Measurements from ENCODE around the gene DNAH2. TPM values are rescaled to one million over a fixed set of nuclear protein-coding genes. Genes with fewer than 3 reads are reported as not detected.

The DNAH2 gene
- polyA plus RNA-seq, 2 of the 4 experiments (the other 2 are of a cell fraction), result 0.01 to 0.08 TPM

- peak overlapping the region; percentile 61 for H3K4me2 ChIP-seq
- CTCF ChIA-PET, result interaction anchor here (0.8 to 25.1 kb wide), 22 partner anchors 9 to 207 kb away, joined by 3 to 677 read pairs (median 4); partner anchors contain the start of genes CHD3, KDM6B and WRAP53
- DNase-seq (ENCODE audit: low read depth in 1 of 2, low spot score in 1 of 2), result peak; percentile 78 to 93
Observed at GRCh38 chr17:7851438-7852261, 134.1 kb downstream of the DNAH2 start.

More at GRCh38 chr17:7851438-7852261, 134.1 kb downstream of the DNAH2 start:
- Histone ChIP-seq H3K4me3 (no peak overlapping the region), H3K4me1 (peaks cover 23% of the 10 kb centered on the region; the same call in 2 of the 3 replicates), H3K27ac (no peak overlapping the region), H3K9me3 (no peaks in the 10 kb centered on the region)
- ATAC-seq (peak; percentile 66 to 86), FAIRE-seq (peak; percentile 97)
- POLR2A ChIA-PET, result interaction anchor here (0.5 to 1.7 kb wide), 2 partner anchors 9 to 44 kb away, joined by 4 to 5 read pairs; no protein-coding TSS in a partner anchor
- 32% methylated on average over 33 of the region's 60 CpGs for WGBS (ENCODE audit: missing lambda C conversion rate)
- TF ChIP-seq HEYL (CRISPR knock-in tag; IDR thresholded peaks at IDR 0.05) (no peak), ZFP36 (IDR thresholded peaks at IDR 0.05; ENCODE audit: borderline replicate concordance, partially characterized antibody) (no peak), ZSCAN20 (CRISPR knock-in tag; IDR thresholded peaks at IDR 0.05) (no peak), MAFK (IDR thresholded peaks at IDR 0.05; ENCODE audit: partially characterized antibody) (no peak), ZNF302 (CRISPR knock-in tag; IDR thresholded peaks at IDR 0.05) (no peak), ZC3H11A (IDR thresholded peaks at IDR 0.05) (no peak), POLR2AphosphoS2 (conservative IDR thresholded peaks at IDR 0.05; ENCODE audit: low read length) (no peak; the same call in 1 of the 2 replicates), HMGXB4 (CRISPR knock-in tag; IDR thresholded peaks at IDR 0.05; ENCODE audit: borderline replicate concordance) (0 out of 2 replicates have a peak, but pooled peaks have one; percentile 42), RFX5 (IDR thresholded peaks at IDR 0.05) (no peak), GATA3 (IDR thresholded peaks at IDR 0.05; ENCODE audit: borderline replicate concordance) (peak; percentile 35; the same call in 1 of the 2 replicates), NPAS2 (CRISPR knock-in tag; IDR thresholded peaks at IDR 0.05; ENCODE audit: borderline replicate concordance) (no peak), JUN (IDR thresholded peaks at IDR 0.05) (peak in 1 of 2 experiments; percentile 49; a peak in 1 of 5 replicates), FOSL2 (IDR thresholded peaks at IDR 0.05) (no peak), FOSL2 (CRISPR knock-in tag; IDR thresholded peaks at IDR 0.05) (no peak), HOXB5 (CRISPR knock-in tag; IDR thresholded peaks at IDR 0.05) (no peak), MYC (IDR thresholded peaks at IDR 0.05; ENCODE audit: borderline replicate concordance, low read length) (peak; percentile 65; the same call in 1 of the 2 replicates), SMC3 (IDR thresholded peaks at IDR 0.05) (peak; percentile 98), EHF (CRISPR knock-in tag; IDR thresholded peaks at IDR 0.05) (no peak), POLR2A (IDR thresholded peaks at IDR 0.05; ENCODE audit: low read length) (peak; percentile 26; the same call in 1 of the 2 replicates), RAD21 (conservative IDR thresholded peaks at IDR 0.05 in 1 of 2, IDR thresholded peaks at IDR 0.05 in 1 of 2) (peak; percentile 98), MAX (IDR thresholded peaks at IDR 0.05) (peak; percentile 81)
- TF ChIP-seq, protein P1, sequence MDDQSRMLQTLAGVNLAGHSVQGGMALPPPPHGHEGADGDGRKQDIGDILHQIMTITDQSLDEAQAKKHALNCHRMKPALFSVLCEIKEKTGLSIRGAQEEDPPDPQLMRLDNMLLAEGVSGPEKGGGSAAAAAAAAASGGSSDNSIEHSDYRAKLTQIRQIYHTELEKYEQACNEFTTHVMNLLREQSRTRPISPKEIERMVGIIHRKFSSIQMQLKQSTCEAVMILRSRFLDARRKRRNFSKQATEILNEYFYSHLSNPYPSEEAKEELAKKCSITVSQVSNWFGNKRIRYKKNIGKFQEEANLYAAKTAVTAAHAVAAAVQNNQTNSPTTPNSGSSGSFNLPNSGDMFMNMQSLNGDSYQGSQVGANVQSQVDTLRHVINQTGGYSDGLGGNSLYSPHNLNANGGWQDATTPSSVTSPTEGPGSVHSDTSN (IDR thresholded peaks at IDR 0.05), result peak; percentile 52; the same call in 1 of the 2 replicates
- TF ChIP-seq, protein P2, sequence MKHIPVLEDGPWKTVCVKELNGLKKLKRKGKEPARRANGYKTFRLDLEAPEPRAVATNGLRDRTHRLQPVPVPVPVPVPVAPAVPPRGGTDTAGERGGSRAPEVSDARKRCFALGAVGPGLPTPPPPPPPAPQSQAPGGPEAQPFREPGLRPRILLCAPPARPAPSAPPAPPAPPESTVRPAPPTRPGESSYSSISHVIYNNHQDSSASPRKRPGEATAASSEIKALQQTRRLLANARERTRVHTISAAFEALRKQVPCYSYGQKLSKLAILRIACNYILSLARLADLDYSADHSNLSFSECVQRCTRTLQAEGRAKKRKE (CRISPR knock-in tag; IDR thresholded peaks at IDR 0.05; ENCODE audit: low read depth), result no peak
- TF ChIP-seq, protein P3, sequence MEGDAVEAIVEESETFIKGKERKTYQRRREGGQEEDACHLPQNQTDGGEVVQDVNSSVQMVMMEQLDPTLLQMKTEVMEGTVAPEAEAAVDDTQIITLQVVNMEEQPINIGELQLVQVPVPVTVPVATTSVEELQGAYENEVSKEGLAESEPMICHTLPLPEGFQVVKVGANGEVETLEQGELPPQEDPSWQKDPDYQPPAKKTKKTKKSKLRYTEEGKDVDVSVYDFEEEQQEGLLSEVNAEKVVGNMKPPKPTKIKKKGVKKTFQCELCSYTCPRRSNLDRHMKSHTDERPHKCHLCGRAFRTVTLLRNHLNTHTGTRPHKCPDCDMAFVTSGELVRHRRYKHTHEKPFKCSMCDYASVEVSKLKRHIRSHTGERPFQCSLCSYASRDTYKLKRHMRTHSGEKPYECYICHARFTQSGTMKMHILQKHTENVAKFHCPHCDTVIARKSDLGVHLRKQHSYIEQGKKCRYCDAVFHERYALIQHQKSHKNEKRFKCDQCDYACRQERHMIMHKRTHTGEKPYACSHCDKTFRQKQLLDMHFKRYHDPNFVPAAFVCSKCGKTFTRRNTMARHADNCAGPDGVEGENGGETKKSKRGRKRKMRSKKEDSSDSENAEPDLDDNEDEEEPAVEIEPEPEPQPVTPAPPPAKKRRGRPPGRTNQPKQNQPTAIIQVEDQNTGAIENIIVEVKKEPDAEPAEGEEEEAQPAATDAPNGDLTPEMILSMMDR (IDR thresholded peaks at IDR 0.05), result peak; percentile 98
- TF ChIP-seq, protein P4, sequence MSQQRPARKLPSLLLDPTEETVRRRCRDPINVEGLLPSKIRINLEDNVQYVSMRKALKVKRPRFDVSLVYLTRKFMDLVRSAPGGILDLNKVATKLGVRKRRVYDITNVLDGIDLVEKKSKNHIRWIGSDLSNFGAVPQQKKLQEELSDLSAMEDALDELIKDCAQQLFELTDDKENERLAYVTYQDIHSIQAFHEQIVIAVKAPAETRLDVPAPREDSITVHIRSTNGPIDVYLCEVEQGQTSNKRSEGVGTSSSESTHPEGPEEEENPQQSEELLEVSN (IDR thresholded peaks at IDR 0.05; ENCODE audit: borderline replicate concordance, low read depth), result no peak

Data from A549 (cell line).